Gastroesophageal sphincter (tissue), 4 donors: ENCODE results near the gene SMAD3. TPM values are rescaled to one million over a fixed set of nuclear protein-coding genes. Genes with fewer than 3 reads are reported as not detected.

Experiments
- ATAC-seq: fragments of 150-250 bp; one replicate; pipeline ENCODE4 v1.9.1; 2016; ENCODE audit warnings: mild to moderate bottlenecking, moderate library complexity
- H3K27ac ChIP-seq, 4 donors: fragments of 200-600 bp; sonication (generic) in 3 of 4; 1 replicate in 3 of 4; 2 replicates in 1 of 4; pipeline ENCODE4 v1.5.1; 2016 to 2019
- H3K27me3 ChIP-seq: fragments of 200-600 bp; sonication (generic); one replicate; pipeline ENCODE4 v1.5.1; 2019
- H3K36me3 ChIP-seq, 2 donors: fragments of 200-600 bp; sonication (generic); one replicate each; pipeline ENCODE4 v1.5.1; 2019; ENCODE audit warnings: control low read depth in 1 of 2
- H3K4me1 ChIP-seq, 3 donors: fragments of 200-600 bp; sonication (generic); 1 replicate in 2 of 3; 2 replicates in 1 of 3; pipeline ENCODE4 v1.5.1; 2016 to 2019; ENCODE audit warnings: control low read depth in 2 of 3
- H3K4me3 ChIP-seq, 2 donors: fragments of 200-600 bp; sonication (generic); one replicate each; pipeline ENCODE4 v1.5.1; 2019; ENCODE audit warnings: mild to moderate bottlenecking in 1 of 2, moderate library complexity in 1 of 2
- H3K9me3 ChIP-seq, 3 donors: fragments of 200-600 bp; sonication (generic); one replicate each; pipeline ENCODE4 v1.5.1; 2017 to 2019; ENCODE audit warnings: control low read depth in 2 of 3
- EP300 ChIP-seq: sonication (generic); formaldehyde crosslinking; IDR thresholded peaks from one replicate; pipeline ENCODE4 v1.6.1; 2017; ENCODE audit warnings: antibody characterized with exemption, mild to moderate bottlenecking
- POLR2A ChIP-seq, 2 donors: fragments of 450-650 bp; IDR thresholded peaks; one replicate each; pipeline ENCODE4 v1.6.1; 2017; ENCODE audit warnings: antibody characterized with exemption in 2 of 2, mild to moderate bottlenecking in 2 of 2, moderate library complexity in 1 of 2
- POLR2AphosphoS5 ChIP-seq: sonication (generic); formaldehyde crosslinking; IDR thresholded peaks from one replicate; pipeline ENCODE4 v1.6.1; 2017; ENCODE audit warnings: antibody characterized with exemption
- WGBS, 2 donors: methylation state at CpG; one replicate each; pipeline ENCODE4 v1.1.5; 2018; ENCODE audit warnings: low coverage in 1 of 2; 5-methylcytosine and 5-hydroxymethylcytosine counted together
- total RNA-seq, 4 donors: library from RNA; depleted of rRNA; stranded (reverse); fragments of >200 nt; gene quantifications; one replicate each; pipeline ENCODE4 v1.1.0, GENCODE V29; 2016
- TF ChIP-seq, protein P1 (sequence below), 4 experiments: fragments of 200-600 bp in 2 of 4; fragments of 450-650 bp in 2 of 4; sonication (generic) in 1 of 4; IDR thresholded peaks; one replicate each; pipeline ENCODE4 v1.5.1; 2017 to 2019; ENCODE audit warnings: antibody characterized with exemption in 4 of 4, mild to moderate bottlenecking in 2 of 4, moderate library complexity in 2 of 4

SMAD3 gene
- total RNA-seq, 4 donors from 2014 or later, result 19.8 to 30.6 (median 25.9) TPM

- TF ChIP-seq POLR2AphosphoS5, result no peak
- TF ChIP-seq EP300, result no peak
- TF ChIP-seq POLR2A (IDR thresholded peaks at IDR 0.05), result no peak
- TF ChIP-seq, protein P1, sequence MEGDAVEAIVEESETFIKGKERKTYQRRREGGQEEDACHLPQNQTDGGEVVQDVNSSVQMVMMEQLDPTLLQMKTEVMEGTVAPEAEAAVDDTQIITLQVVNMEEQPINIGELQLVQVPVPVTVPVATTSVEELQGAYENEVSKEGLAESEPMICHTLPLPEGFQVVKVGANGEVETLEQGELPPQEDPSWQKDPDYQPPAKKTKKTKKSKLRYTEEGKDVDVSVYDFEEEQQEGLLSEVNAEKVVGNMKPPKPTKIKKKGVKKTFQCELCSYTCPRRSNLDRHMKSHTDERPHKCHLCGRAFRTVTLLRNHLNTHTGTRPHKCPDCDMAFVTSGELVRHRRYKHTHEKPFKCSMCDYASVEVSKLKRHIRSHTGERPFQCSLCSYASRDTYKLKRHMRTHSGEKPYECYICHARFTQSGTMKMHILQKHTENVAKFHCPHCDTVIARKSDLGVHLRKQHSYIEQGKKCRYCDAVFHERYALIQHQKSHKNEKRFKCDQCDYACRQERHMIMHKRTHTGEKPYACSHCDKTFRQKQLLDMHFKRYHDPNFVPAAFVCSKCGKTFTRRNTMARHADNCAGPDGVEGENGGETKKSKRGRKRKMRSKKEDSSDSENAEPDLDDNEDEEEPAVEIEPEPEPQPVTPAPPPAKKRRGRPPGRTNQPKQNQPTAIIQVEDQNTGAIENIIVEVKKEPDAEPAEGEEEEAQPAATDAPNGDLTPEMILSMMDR (IDR thresholded peaks at IDR 0.05), result no peak
- peaks cover 0 to 10% of the 10 kb centered on the region in 2 donors for H3K36me3 ChIP-seq
- no peak overlapping the region for H3K4me3 ChIP-seq
- ATAC-seq, result no peak
- no peak overlapping the region for H3K27ac ChIP-seq
- H3K27me3 ChIP-seq, result no peaks in the 10 kb centered on the region
- WGBS, 2 donors, result 91% methylated on average over 3 to 4 of the region's 4 CpGs
- H3K9me3 ChIP-seq, result no peaks in the 10 kb centered on the region
- peaks cover 0 to 28% (median 8%) of the 10 kb centered on the region in 3 donors for H3K4me1 ChIP-seq
These were observed 175.9 kb downstream of the SMAD3 start for GRCh38 chr15:67241132-67241855.

GRCh38 chr15:67242708-67243111, 177.3 kb downstream of the SMAD3 start:
- no peaks in the 10 kb centered on the region for H3K9me3 ChIP-seq
- no peak for TF ChIP-seq POLR2AphosphoS5
- H3K36me3 ChIP-seq, result peaks cover 0 to 15% of the 10 kb centered on the region in 2 donors
- ATAC-seq, result no peak
- WGBS, 2 donors, result 64 to 79% methylated on average over 2 to 3 of the region's 3 CpGs
- no peak overlapping the region for H3K27ac ChIP-seq
- no peak overlapping the region for H3K4me3 ChIP-seq
- peaks cover 0 to 28% (median 8%) of the 10 kb centered on the region in 3 donors for H3K4me1 ChIP-seq
- H3K27me3 ChIP-seq, result no peaks in the 10 kb centered on the region

Other genes starting within 250 kb of the SMAD3 start
- 10 to 100 TPM; 19.1 to 36.5 (median 27.6) TPM for gene AAGAB, start 189.1 kb downstream of the SMAD3 start, total RNA-seq
- 1 to 10 TPM in 2 of 4 donors, under 1 TPM in 1, not detected in 1; 0.27 to 4.6 (median 1.1) TPM for gene IQCH, start 189.2 kb downstream of the SMAD3 start, total RNA-seq